Right lobe of liver (tissue), 4 donors: ENCODE results near the gene PFKFB4.

ENCODE experiments used
- POLR2A ChIP-seq: fragments of 450-650 bp; IDR thresholded peaks from one replicate; pipeline ENCODE4 v1.6.1; 2017; ENCODE audit warnings: antibody characterized with exemption, mild to moderate bottlenecking
- TF ChIP-seq, protein P1 (sequence below), 4 donors: fragments of 200-600 bp in 3 of 4; fragments of 450-650 bp in 1 of 4; IDR thresholded peaks; one replicate each; pipeline versions ENCODE4 v1.5.1 to v1.8.0; 2016 to 2022; ENCODE audit warnings: antibody characterized with exemption in 4 of 4, mild to moderate bottlenecking in 2 of 4
- donor health status: DM: no; HTN: no; CAD: no.
- donor health status: DM: no; HTN: no; CAD: no.
- donor health status: DM: no; HTN: yes; CAD: no.

DNA sequence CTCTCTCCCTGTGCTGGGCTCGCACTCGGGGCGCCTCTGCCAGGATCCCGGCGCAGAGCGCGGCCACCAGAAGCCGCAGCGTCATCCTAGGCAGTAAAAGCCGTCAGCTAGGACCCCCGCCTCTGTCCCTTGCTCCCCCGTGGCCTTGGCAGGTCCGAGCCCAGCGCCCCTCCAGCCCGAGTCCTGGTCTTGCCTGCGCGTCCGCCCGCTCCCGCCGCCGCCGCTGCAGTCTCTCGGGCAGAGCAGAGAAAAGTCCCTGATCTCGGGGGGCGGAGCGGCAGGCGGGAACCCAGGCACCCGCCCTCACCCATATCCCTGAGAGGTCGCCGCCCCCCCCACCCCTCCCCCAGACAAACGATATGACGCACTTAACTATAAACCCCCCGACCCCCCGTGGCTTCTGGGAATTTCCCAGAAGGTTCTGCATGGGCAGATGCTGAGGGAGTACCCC is 38.5 kb upstream of the PFKFB4 start, which contains the start of gene COL7A1:
- TF ChIP-seq, protein P1, sequence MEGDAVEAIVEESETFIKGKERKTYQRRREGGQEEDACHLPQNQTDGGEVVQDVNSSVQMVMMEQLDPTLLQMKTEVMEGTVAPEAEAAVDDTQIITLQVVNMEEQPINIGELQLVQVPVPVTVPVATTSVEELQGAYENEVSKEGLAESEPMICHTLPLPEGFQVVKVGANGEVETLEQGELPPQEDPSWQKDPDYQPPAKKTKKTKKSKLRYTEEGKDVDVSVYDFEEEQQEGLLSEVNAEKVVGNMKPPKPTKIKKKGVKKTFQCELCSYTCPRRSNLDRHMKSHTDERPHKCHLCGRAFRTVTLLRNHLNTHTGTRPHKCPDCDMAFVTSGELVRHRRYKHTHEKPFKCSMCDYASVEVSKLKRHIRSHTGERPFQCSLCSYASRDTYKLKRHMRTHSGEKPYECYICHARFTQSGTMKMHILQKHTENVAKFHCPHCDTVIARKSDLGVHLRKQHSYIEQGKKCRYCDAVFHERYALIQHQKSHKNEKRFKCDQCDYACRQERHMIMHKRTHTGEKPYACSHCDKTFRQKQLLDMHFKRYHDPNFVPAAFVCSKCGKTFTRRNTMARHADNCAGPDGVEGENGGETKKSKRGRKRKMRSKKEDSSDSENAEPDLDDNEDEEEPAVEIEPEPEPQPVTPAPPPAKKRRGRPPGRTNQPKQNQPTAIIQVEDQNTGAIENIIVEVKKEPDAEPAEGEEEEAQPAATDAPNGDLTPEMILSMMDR (IDR thresholded peaks at IDR 0.05): no peak
- TF ChIP-seq POLR2A: no peak
